ENCODE data around the gene MICAL2. TPM values are rescaled to one million over a fixed set of nuclear protein-coding genes. Genes with fewer than 3 reads are reported as not detected.

The MICAL2 gene
- total and polyA plus RNA-seq, 10 of the 15 experiments (the other 5 are each of a cell fraction or from before 2014, with no cell fraction given), result 0.90 to 5.6 (median 2.4) TPM

DNA sequence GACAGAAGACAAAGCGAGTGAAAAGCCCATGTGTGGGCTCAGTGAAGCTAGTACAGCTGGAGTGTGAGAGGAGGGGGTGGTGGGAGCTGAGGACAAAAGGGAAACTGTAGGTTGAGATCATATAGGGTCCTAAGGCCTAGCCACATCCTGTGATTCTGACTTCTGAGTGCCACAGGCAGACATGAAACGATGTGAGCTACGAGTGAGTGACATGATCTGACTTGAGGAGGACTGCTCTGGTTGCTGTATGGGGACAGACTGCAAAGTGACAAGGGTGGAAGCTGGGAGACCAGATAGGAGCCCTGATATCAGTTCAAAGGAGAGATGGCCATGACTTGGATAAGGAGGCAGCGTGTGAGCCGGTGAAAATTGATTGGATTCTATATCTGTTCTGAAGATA, 85.4 kb downstream of the MICAL2 start (continued):
- peak in 1 of 2 experiments; percentile 34; a peak in 1 of 3 replicates for TF ChIP-seq EGR1 (IDR thresholded peaks at IDR 0.05; ENCODE audit: borderline replicate concordance in 1 of 2, low read depth in 2 of 2, low read length in 2 of 2)
- TF ChIP-seq, protein P1, sequence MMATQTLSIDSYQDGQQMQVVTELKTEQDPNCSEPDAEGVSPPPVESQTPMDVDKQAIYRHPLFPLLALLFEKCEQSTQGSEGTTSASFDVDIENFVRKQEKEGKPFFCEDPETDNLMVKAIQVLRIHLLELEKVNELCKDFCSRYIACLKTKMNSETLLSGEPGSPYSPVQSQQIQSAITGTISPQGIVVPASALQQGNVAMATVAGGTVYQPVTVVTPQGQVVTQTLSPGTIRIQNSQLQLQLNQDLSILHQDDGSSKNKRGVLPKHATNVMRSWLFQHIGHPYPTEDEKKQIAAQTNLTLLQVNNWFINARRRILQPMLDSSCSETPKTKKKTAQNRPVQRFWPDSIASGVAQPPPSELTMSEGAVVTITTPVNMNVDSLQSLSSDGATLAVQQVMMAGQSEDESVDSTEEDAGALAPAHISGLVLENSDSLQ (IDR thresholded peaks at IDR 0.05), result peak; percentile 83
- TF ChIP-seq ZNF592 (IDR thresholded peaks at IDR 0.05), result no peak
- no peak; the same call in 1 of the 2 replicates for TF ChIP-seq PAX5 (IDR thresholded peaks at IDR 0.05; ENCODE audit: borderline replicate concordance, low read depth, low read length)
- TF ChIP-seq EED (IDR thresholded peaks at IDR 0.05; ENCODE audit: low read depth), result peak; percentile 50; the same call in 1 of the 2 replicates
- TF ChIP-seq, protein P2, sequence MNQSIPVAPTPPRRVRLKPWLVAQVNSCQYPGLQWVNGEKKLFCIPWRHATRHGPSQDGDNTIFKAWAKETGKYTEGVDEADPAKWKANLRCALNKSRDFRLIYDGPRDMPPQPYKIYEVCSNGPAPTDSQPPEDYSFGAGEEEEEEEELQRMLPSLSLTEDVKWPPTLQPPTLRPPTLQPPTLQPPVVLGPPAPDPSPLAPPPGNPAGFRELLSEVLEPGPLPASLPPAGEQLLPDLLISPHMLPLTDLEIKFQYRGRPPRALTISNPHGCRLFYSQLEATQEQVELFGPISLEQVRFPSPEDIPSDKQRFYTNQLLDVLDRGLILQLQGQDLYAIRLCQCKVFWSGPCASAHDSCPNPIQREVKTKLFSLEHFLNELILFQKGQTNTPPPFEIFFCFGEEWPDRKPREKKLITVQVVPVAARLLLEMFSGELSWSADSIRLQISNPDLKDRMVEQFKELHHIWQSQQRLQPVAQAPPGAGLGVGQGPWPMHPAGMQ (IDR thresholded peaks at IDR 0.05; ENCODE audit: borderline replicate concordance), result no peak
- TF ChIP-seq SP1 (IDR thresholded peaks at IDR 0.05; ENCODE audit: low read depth, low read length), result peak; percentile 22
